ENCODE data around the gene IL17RD.

IL17RD gene

GRCh38 chr3:57164657-57165573 is at the start of gene IL17RD:
Gene IL17RD (minus strand): TSS chr3:57165353. CDS start chr3:57165286, 67 bp downstream.
- DNase-seq (ENCODE audit: low spot score) = peak; percentile 70

GRCh38 chr3:57206423-57206822 is 41.3 kb upstream of the IL17RD start:
- no peak for DNase-seq (ENCODE audit: low spot score)

GRCh38 chr3:57199895-57200297 is 34.7 kb upstream of the IL17RD start, which contains the start of gene HESX1:
Gene HESX1 (minus strand): TSS chr3:57199978. CDS start chr3:57199918, 60 bp downstream.
- no peak for DNase-seq (ENCODE audit: low spot score)

- DNase-seq (ENCODE audit: low spot score) = no peak
These were observed 29.5 kb upstream of the IL17RD start for GRCh38 chr3:57194641-57195040.

GRCh38 chr3:57192028-57192427 is 26.9 kb upstream of the IL17RD start:
- DNase-seq (ENCODE audit: low spot score) = no peak

GRCh38 chr3:57184526-57184925 is 19.4 kb upstream of the IL17RD start:
- DNase-seq (ENCODE audit: low spot score) = no peak

- peak; percentile 52 for DNase-seq (ENCODE audit: low spot score)
These were observed 14.6 kb upstream of the IL17RD start for GRCh38 chr3:57179580-57180410.

- no peak for DNase-seq (ENCODE audit: low spot score)
These were observed 10.9 kb upstream of the IL17RD start for GRCh38 chr3:57176045-57176444.

- no peak for DNase-seq (ENCODE audit: low spot score)
These were observed 8.5 kb upstream of the IL17RD start for GRCh38 chr3:57173687-57174086.

GRCh38 chr3:57170946-57171345 is 5.8 kb upstream of the IL17RD start:
- no peak for DNase-seq (ENCODE audit: low spot score)

- peak; percentile 72 for DNase-seq (ENCODE audit: low spot score)
These were observed 4.9 kb upstream of the IL17RD start for GRCh38 chr3:57169872-57170623.

GRCh38 chr3:57169108-57169507 is 4.0 kb upstream of the IL17RD start:
- no peak for DNase-seq (ENCODE audit: low spot score)

- DNase-seq (ENCODE audit: low spot score) = no peak
These were observed 3.0 kb upstream of the IL17RD start for GRCh38 chr3:57168151-57168550.

- no peak for DNase-seq (ENCODE audit: low spot score)
These were observed 1.5 kb upstream of the IL17RD start for GRCh38 chr3:57166660-57167059.

- no peak for DNase-seq (ENCODE audit: low spot score)
These were observed 488 bp upstream of the IL17RD start for GRCh38 chr3:57165641-57166040.

- no peak for DNase-seq (ENCODE audit: low spot score)
These were observed 916 bp downstream of the IL17RD start for GRCh38 chr3:57164217-57164656.

- DNase-seq (ENCODE audit: low spot score) = no peak
These were observed 1.4 kb downstream of the IL17RD start for GRCh38 chr3:57163751-57164150.

- DNase-seq (ENCODE audit: low spot score) = no peak
These were observed 3.2 kb downstream of the IL17RD start for GRCh38 chr3:57161915-57162314.

GRCh38 chr3:57160765-57161538 is 4.2 kb downstream of the IL17RD start:
- no peak for DNase-seq (ENCODE audit: low spot score)

- no peak for DNase-seq (ENCODE audit: low spot score)
These were observed 4.9 kb downstream of the IL17RD start for GRCh38 chr3:57160076-57160764.
